ENCODE results near the gene SRD5A1. TPM values are rescaled to one million over a fixed set of nuclear protein-coding genes. Genes with fewer than 3 reads are reported as not detected.

Gene SRD5A1
- total RNA-seq, 1 experiment from 2014 or later: 39.6 TPM

- intact Hi-C loops (cut with micrococcal nuclease): no loop called here
- H3K4me3 ChIP-seq (ENCODE audit: low read length): peak overlapping the region; percentile 87
- TF ChIP-seq EZH2 (IDR thresholded peaks at IDR 0.05; ENCODE audit: low read length, unreplicated experiment) (no peak), CTCF (conservative IDR thresholded peaks at IDR 0.05; ENCODE audit: low read depth, low read length) (no peak), EZH2phosphoT487 (IDR thresholded peaks at IDR 0.05; ENCODE audit: borderline replicate concordance, low read length) (no peak)
- DNase-seq (no peak), ATAC-seq (no peak)
- peaks cover 75% of the 10 kb centered on the region for H3K79me2 ChIP-seq (ENCODE audit: low read length)
- no peak overlapping the region for H3K27ac ChIP-seq (ENCODE audit: low read length)
- no peaks in the 10 kb centered on the region for H3K27me3 ChIP-seq (ENCODE audit: low read length)
- no peaks in the 10 kb centered on the region for H3F3A ChIP-seq (ENCODE audit: low read length, unreplicated experiment)
- peaks cover 16% of the 10 kb centered on the region for H3K36me3 ChIP-seq (ENCODE audit: low read depth, low read length)
- no peak overlapping the region for H2AFZ ChIP-seq (ENCODE audit: low read length)
- no TSS peak for BruUV-seq (replicated peaks)
- H3K9me3 ChIP-seq (ENCODE audit: low read length): no peaks in the 10 kb centered on the region
- CTCF ChIA-PET: no interaction called here
- H3K4me1 ChIP-seq (ENCODE audit: insufficient read depth, low read length): peaks cover 38% of the 10 kb centered on the region
- H3K9me2 ChIP-seq (replicated peaks; ENCODE audit: low read length): no peaks in the 10 kb centered on the region
- POLR2A ChIA-PET (ENCODE audit: unreplicated experiment): no interaction called here
- H4K20me1 ChIP-seq (ENCODE audit: low read length): peaks cover 61% of the 10 kb centered on the region
- no peak overlapping the region for H3K9ac ChIP-seq (ENCODE audit: low read length)
- peak overlapping the region; percentile 84 for H3K4me2 ChIP-seq (ENCODE audit: low read length)
Measured at GRCh38 chr5:6716629-6717149, 83.4 kb downstream of the SRD5A1 start.

GRCh38 chr5:6717247-6717646, 84.0 kb downstream of the SRD5A1 start:
- no peaks in the 10 kb centered on the region for H3F3A ChIP-seq (ENCODE audit: low read length, unreplicated experiment)
- H3K4me1 ChIP-seq (ENCODE audit: insufficient read depth, low read length): peaks cover 32% of the 10 kb centered on the region
- peaks cover 16% of the 10 kb centered on the region for H3K36me3 ChIP-seq (ENCODE audit: low read depth, low read length)
- H3K4me3 ChIP-seq (ENCODE audit: low read length): peak overlapping the region; percentile 87
- peaks cover 67% of the 10 kb centered on the region for H4K20me1 ChIP-seq (ENCODE audit: low read length)
- ChIA-PET POLR2A (ENCODE audit: unreplicated experiment) (no interaction called here), CTCF (no interaction called here)
- no peak for ATAC-seq
- H3K9me2 ChIP-seq (replicated peaks; ENCODE audit: low read length): no peaks in the 10 kb centered on the region
- no peaks in the 10 kb centered on the region for H3K9me3 ChIP-seq (ENCODE audit: low read length)
- H3K9ac ChIP-seq (ENCODE audit: low read length): no peak overlapping the region
- H2AFZ ChIP-seq (ENCODE audit: low read length): no peak overlapping the region
- intact Hi-C loops (cut with micrococcal nuclease): no loop called here
- peak overlapping the region; percentile 84 for H3K4me2 ChIP-seq (ENCODE audit: low read length)
- H3K27me3 ChIP-seq (ENCODE audit: low read length): no peaks in the 10 kb centered on the region
- no TSS peak for BruUV-seq (replicated peaks)
- peaks cover 81% of the 10 kb centered on the region for H3K79me2 ChIP-seq (ENCODE audit: low read length)
- TF ChIP-seq EZH2phosphoT487 (IDR thresholded peaks at IDR 0.05; ENCODE audit: borderline replicate concordance, low read length) (no peak), CTCF (conservative IDR thresholded peaks at IDR 0.05; ENCODE audit: low read depth, low read length) (no peak), EZH2 (IDR thresholded peaks at IDR 0.05; ENCODE audit: low read length, unreplicated experiment) (no peak)
- no peak overlapping the region for H3K27ac ChIP-seq (ENCODE audit: low read length)
- DNase-seq: no peak

GRCh38 chr5:6717687-6718086, 84.4 kb downstream of the SRD5A1 start:
- Histone ChIP-seq H3K79me2 (ENCODE audit: low read length) (peaks cover 85% of the 10 kb centered on the region), H3K4me3 (ENCODE audit: low read length) (peak overlapping the region; percentile 87; the same call in 1 of the 2 replicates), H3K27ac (ENCODE audit: low read length) (no peak overlapping the region), H3K9me3 (ENCODE audit: low read length) (no peaks in the 10 kb centered on the region), H4K20me1 (ENCODE audit: low read length) (peaks cover 71% of the 10 kb centered on the region), H3K36me3 (ENCODE audit: low read depth, low read length) (peaks cover 16% of the 10 kb centered on the region), H3K9me2 (replicated peaks; ENCODE audit: low read length) (no peaks in the 10 kb centered on the region), H3K9ac (ENCODE audit: low read length) (no peak overlapping the region), H3F3A (ENCODE audit: low read length, unreplicated experiment) (no peaks in the 10 kb centered on the region), H3K27me3 (ENCODE audit: low read length) (no peaks in the 10 kb centered on the region), H3K4me1 (ENCODE audit: insufficient read depth, low read length) (peaks cover 32% of the 10 kb centered on the region), H2AFZ (ENCODE audit: low read length) (no peak overlapping the region), H3K4me2 (ENCODE audit: low read length) (peak overlapping the region; percentile 84)
- ChIA-PET POLR2A (ENCODE audit: unreplicated experiment) (no interaction called here), CTCF (no interaction called here)
- TF ChIP-seq CTCF (conservative IDR thresholded peaks at IDR 0.05; ENCODE audit: low read depth, low read length): no peak
- no peak for TF ChIP-seq EZH2phosphoT487 (IDR thresholded peaks at IDR 0.05; ENCODE audit: borderline replicate concordance, low read length)
- no peak for TF ChIP-seq EZH2 (IDR thresholded peaks at IDR 0.05; ENCODE audit: low read length, unreplicated experiment)
- no peak for ATAC-seq
- BruUV-seq (replicated peaks): no TSS peak
- intact Hi-C loops (cut with micrococcal nuclease): no loop called here
- DNase-seq: no peak
